ENCODE data around the gene SMG1.

Gene SMG1

GRCh38 chr16:18829251-18829650 lies 97.0 kb downstream of the SMG1 start:
- Histone ChIP-seq H3K36me3 (ENCODE audit: low read length) (peaks cover 47% of the 10 kb centered on the region), H3K9me2 (replicated peaks; ENCODE audit: insufficient read depth, low read length) (no peaks in the 10 kb centered on the region), H3K4me2 (ENCODE audit: low read depth, low read length, poor library complexity, severe bottlenecking) (no peak overlapping the region), H3K27ac (ENCODE audit: low read depth, low read length) (no peak overlapping the region), H3F3A (ENCODE audit: insufficient read depth) (no peaks in the 10 kb centered on the region), H3K9me3 (ENCODE audit: insufficient read depth, low read length) (no peaks in the 10 kb centered on the region), H3K27me3 (ENCODE audit: low read length) (no peaks in the 10 kb centered on the region), H3K79me2 (ENCODE audit: insufficient read depth, low read length) (no peaks in the 10 kb centered on the region), H4K20me1 (ENCODE audit: low read depth, low read length) (no peaks in the 10 kb centered on the region), H3K9ac (ENCODE audit: low read length) (no peak overlapping the region), H2AFZ (ENCODE audit: low read depth, low read length, severe bottlenecking) (no peak overlapping the region), H3K4me3 (ENCODE audit: insufficient read depth, low read length, poor library complexity, severe bottlenecking) (no peak overlapping the region)
- TF ChIP-seq EZH2phosphoT487 (conservative IDR thresholded peaks at IDR 0.05; ENCODE audit: low read length), result no peak
- TF ChIP-seq CTCF (IDR thresholded peaks at IDR 0.05; ENCODE audit: insufficient read depth, low read length, poor library complexity, severe bottlenecking), result no peak

- Histone ChIP-seq H2AFZ (ENCODE audit: low read depth, low read length, severe bottlenecking) (no peak overlapping the region), H3K27me3 (ENCODE audit: low read length) (no peaks in the 10 kb centered on the region), H3K9me3 (ENCODE audit: insufficient read depth, low read length) (no peaks in the 10 kb centered on the region), H4K20me1 (ENCODE audit: low read depth, low read length) (no peaks in the 10 kb centered on the region), H3F3A (ENCODE audit: insufficient read depth) (no peaks in the 10 kb centered on the region), H3K4me2 (ENCODE audit: low read depth, low read length, poor library complexity, severe bottlenecking) (no peak overlapping the region), H3K9me2 (replicated peaks; ENCODE audit: insufficient read depth, low read length) (no peaks in the 10 kb centered on the region), H3K36me3 (ENCODE audit: low read length) (peaks cover 33% of the 10 kb centered on the region), H3K4me3 (ENCODE audit: insufficient read depth, low read length, poor library complexity, severe bottlenecking) (no peak overlapping the region), H3K27ac (ENCODE audit: low read depth, low read length) (no peak overlapping the region), H3K9ac (ENCODE audit: low read length) (no peak overlapping the region), H3K79me2 (ENCODE audit: insufficient read depth, low read length) (no peaks in the 10 kb centered on the region)
- TF ChIP-seq EZH2phosphoT487 (conservative IDR thresholded peaks at IDR 0.05; ENCODE audit: low read length) (no peak), CTCF (IDR thresholded peaks at IDR 0.05; ENCODE audit: insufficient read depth, low read length, poor library complexity, severe bottlenecking) (no peak)
Measured at GRCh38 chr16:18827890-18828289, 98.3 kb downstream of the SMG1 start.

DNA sequence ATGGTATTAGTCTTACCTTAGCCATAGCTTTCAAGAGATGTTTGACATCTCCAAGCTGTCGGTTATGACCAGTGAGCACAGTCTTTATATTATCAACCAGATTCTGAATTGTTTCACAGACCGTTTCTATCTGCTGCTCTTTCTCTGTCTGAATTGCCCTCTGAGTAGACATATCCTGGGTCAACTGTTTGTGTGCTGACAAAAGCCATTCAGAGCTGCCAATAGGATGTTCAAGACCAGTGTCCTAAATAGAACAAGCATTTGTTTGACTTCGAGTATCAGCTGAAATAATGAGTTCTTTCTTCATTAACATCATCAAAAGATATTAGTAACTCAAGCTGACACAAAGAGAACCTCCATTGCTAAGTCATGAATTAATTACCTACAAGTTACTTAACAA lies 109.9 kb downstream of the SMG1 start:
- Histone ChIP-seq H3K27me3 (ENCODE audit: low read length) (no peaks in the 10 kb centered on the region), H3K9me3 (ENCODE audit: insufficient read depth, low read length) (no peaks in the 10 kb centered on the region), H3K4me3 (ENCODE audit: insufficient read depth, low read length, poor library complexity, severe bottlenecking) (no peak overlapping the region), H3K36me3 (ENCODE audit: low read length) (peaks cover 48% of the 10 kb centered on the region), H4K20me1 (ENCODE audit: low read depth, low read length) (no peaks in the 10 kb centered on the region), H2AFZ (ENCODE audit: low read depth, low read length, severe bottlenecking) (no peak overlapping the region), H3K27ac (ENCODE audit: low read depth, low read length) (no peak overlapping the region), H3K9me2 (replicated peaks; ENCODE audit: insufficient read depth, low read length) (no peaks in the 10 kb centered on the region), H3K9ac (ENCODE audit: low read length) (no peak overlapping the region), H3F3A (ENCODE audit: insufficient read depth) (no peaks in the 10 kb centered on the region), H3K79me2 (ENCODE audit: insufficient read depth, low read length) (no peaks in the 10 kb centered on the region), H3K4me2 (ENCODE audit: low read depth, low read length, poor library complexity, severe bottlenecking) (no peak overlapping the region)
- no peak for TF ChIP-seq CTCF (IDR thresholded peaks at IDR 0.05; ENCODE audit: insufficient read depth, low read length, poor library complexity, severe bottlenecking)
- no peak for TF ChIP-seq EZH2phosphoT487 (conservative IDR thresholded peaks at IDR 0.05; ENCODE audit: low read length)

Data from SU-DHL-6 (cell line).